Fibroblast of pulmonary artery (primary cell): ENCODE measurements around the gene EDEM1.
"Not testable (repeated sequence)": the region's sequence is repeated elsewhere in the genome, so short reads cannot be mapped to it uniquely, and the experiment has no call there.

Experiments
- DNase-seq: peaks from one replicate; pipeline ENCODE4 v3.0.0-alpha.2; 2010; ENCODE audit warnings: low read depth
- H3K4me3 ChIP-seq: replicated peaks from 2 replicates; pipeline ENCODE4 v1.5.1; 2011; ENCODE audit warnings: low read depth, mild to moderate bottlenecking, control low read depth, low read length, moderate library complexity
- TF ChIP-seq, protein P1 (sequence below): IDR thresholded peaks from 2 replicates; pipeline ENCODE4 v1.5.1; 2011; ENCODE audit warnings: mild to moderate bottlenecking, control low read depth, low read length, inconsistent platforms; ENCODE audit errors: missing control alignments

The EDEM1 gene

DNA sequence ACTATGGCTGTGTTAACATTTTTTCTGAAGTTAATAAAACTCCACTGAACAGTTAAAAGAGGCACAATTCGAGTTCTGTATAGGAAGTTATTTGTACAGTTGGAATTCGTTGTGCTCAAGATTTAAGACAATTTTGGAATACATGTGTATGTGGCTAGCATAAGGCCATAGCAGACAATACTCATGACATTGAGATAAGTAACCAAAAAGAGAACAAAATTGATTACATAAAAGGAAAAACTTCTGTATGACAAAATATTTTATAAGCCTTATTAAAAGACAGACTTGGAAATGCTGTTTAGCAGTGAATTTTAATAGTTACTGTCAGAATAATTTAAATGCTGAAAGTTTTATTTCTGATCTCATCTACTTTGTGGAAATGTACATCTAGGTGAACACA lies 17.7 kb upstream of the EDEM1 start:
- TF ChIP-seq, protein P1, sequence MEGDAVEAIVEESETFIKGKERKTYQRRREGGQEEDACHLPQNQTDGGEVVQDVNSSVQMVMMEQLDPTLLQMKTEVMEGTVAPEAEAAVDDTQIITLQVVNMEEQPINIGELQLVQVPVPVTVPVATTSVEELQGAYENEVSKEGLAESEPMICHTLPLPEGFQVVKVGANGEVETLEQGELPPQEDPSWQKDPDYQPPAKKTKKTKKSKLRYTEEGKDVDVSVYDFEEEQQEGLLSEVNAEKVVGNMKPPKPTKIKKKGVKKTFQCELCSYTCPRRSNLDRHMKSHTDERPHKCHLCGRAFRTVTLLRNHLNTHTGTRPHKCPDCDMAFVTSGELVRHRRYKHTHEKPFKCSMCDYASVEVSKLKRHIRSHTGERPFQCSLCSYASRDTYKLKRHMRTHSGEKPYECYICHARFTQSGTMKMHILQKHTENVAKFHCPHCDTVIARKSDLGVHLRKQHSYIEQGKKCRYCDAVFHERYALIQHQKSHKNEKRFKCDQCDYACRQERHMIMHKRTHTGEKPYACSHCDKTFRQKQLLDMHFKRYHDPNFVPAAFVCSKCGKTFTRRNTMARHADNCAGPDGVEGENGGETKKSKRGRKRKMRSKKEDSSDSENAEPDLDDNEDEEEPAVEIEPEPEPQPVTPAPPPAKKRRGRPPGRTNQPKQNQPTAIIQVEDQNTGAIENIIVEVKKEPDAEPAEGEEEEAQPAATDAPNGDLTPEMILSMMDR, result no peak
- DNase-seq, result no peak
- no peak overlapping the region for H3K4me3 ChIP-seq

DNA sequence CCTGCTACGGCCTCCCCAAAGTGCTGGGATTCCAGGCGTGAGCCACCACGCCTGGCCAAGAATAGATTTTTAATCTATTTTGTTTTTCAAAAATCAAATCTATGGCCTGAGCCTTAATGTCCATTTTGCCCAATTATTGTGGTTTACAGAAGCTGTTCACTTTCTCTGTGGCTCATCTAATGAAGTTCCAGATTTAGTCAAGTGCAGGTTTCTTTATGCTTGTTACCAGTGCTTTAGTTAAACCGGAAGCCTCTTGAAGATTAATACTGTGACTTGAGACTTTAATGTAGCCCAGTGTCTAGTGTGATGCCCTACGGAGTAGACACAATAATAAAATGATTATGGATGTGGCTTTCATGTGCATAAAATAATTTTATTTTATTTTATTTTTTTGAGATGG lies 16.5 kb upstream of the EDEM1 start:
- no peak overlapping the region for H3K4me3 ChIP-seq
- TF ChIP-seq, protein P1, result no peak
- DNase-seq, result no peak

DNA sequence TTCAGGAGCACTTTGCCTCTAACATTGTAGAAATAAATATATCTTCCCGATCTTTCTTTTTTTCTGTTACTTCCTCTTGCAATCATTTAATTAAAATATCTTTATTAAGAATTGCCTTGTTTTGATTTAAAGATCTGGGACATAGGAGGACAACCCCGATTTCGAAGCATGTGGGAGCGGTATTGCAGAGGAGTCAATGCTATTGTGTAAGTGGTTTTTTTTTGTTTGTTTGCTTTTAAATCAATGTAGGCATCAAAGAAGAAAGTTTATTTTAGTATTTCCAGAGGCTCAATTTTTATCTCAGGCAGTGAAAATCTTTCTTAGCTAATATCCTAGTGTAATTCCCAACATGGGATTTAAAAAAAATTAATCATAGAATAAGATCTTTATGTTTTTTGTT lies 15.5 kb upstream of the EDEM1 start:
- DNase-seq, result no peak
- no peak overlapping the region for H3K4me3 ChIP-seq
- TF ChIP-seq, protein P1, result no peak

DNA sequence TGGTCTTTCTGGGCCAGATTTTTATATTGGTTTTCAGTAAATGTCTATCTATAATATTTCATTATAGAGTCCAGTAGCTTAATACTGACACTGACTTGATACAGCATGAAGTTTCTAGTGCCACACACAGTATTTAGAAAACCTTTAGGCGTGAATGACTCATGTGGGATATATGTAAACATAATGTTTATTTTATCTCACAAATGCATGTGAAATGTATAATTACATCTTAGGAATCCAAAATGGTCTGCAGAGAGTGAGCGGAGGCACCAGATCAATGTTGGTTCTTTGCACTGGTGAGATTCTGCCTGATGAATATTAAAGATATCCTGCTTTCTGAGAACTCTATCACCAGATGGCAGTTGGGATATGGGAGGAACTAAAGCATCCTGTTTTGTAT lies 8.5 kb upstream of the EDEM1 start:
- DNase-seq, H3K4me3 ChIP-seq: not testable (repeated sequence)

DNA sequence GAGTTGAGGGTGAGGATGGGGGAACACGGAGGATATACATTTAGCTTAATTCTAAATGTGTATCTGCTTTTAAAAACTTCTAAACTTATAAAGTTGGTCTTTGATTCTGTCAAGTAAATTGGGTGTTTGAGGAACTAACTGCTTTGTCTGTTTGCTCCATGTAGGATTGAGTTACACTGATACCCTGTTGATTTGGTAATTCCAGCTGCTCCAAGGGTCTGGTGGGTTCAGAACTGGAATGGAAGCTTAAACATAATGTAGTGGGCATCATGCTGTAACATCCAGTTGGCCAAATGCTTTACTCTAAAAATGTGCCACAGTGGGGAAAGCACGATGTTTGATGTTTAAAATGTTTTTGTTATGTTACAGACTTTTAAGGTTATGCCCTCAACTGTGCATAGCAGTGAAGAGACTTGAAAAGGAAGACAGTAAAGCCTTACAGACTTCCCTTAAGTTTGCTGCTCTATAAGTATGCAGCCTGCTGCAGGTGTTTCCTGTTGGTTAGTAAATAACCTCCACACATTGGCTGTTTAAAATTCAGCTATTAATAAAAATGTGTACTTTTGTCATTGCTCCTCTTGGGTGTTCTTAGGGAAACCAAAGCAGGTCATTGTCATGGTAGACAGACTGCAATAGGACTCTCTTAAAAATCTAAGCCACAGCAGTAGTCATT lies 5.9 kb upstream of the EDEM1 start:
- TF ChIP-seq, protein P1, result no peak
- H3K4me3 ChIP-seq, result no peak overlapping the region
- DNase-seq, result no peak

DNA sequence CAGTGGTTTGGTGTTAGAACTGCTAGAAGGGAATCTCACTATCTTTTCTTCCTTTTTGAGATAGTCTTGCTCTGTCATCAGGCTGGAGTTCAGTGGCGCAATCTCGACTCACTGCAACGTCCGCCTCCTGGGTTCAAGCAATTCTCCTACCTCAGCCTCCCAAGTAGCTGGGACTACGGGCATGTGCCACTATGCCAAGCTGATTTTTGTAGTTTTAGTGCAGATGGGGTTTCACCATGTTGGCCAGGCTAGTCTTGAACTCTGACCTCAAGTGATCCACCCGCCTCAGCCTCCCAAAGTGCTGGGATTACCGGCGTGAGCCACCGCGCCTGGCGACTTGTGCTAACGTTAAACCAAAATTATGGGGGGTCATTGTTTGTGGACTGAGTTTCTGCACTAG lies 3.8 kb upstream of the EDEM1 start:
- H3K4me3 ChIP-seq, DNase-seq: not testable (repeated sequence)

DNA sequence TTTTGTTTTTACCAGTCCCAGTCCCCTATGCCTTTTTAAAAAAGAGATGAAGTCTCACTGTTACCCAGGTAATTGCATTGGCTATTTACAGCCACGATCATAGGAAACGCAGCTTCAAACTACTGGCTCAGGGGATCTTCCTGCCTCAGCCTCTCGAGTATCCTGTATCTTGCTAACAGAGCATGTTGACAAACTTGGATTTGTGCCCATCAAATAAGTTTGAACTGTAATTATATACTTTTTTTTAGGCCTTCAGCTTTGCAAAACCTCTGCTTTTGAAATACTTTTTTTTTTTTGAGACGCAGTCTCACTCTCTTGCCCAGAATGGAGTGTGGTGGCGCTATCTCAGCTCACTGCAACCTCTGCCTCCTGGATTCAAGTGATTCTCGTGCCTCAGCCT lies 3.0 kb upstream of the EDEM1 start:
- no peak overlapping the region for H3K4me3 ChIP-seq
- no peak for DNase-seq
- TF ChIP-seq, protein P1, result no peak

DNA sequence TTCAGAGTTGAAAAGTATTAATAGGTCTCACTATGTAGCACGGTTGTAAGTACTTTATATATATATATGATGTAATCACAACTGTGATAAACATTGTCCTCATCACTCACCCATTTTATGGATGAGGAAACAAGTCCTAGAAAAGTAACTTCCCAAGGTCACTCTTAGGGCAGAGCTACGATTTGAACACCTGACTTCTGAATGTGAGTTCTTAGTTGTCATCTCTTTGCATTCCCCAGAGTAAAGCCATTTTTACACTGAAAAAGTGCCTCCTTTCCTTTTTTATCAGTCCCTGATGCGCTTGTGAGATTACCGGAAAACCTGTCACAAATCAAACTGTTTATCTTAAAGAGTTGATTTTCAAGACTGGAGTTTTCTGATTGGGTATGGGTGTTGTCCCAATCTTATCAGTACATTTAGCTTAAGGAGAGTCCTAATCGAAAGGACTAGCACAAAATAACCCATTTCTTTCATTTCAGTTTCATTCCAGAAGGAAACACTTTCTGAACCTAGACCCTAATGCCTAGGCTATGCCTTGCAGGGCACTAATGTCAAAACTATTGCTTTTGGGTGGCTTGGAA lies 2.3 kb upstream of the EDEM1 start:
- TF ChIP-seq, protein P1, result no peak
- H3K4me3 ChIP-seq, result no peak overlapping the region
- no peak for DNase-seq
